GM12873 (cell line): ENCODE measurements around the gene ZNF501.

ENCODE experiments used
- CTCF ChIP-seq: IDR thresholded peaks from 2 replicates; pipeline ENCODE4 v1.5.1; 2012; ENCODE audit warnings: low read depth, mild to moderate bottlenecking, moderate library complexity, low read length, control low read depth; ENCODE audit not compliant: insufficient read depth; ENCODE audit errors: missing control alignments

ZNF501 gene

GRCh38 chr3:44729384-44729910 lies at the start of gene ZNF501:
Gene ZNF501, plus strand, starts transcription at chr3:44729635. Its CDS starts 4,787 bp downstream, at chr3:44734422.
- no peak for TF ChIP-seq CTCF

GRCh38 chr3:44680921-44681455 lies 48.4 kb upstream of the ZNF501 start:
- TF ChIP-seq CTCF = no peak

GRCh38 chr3:44682182-44682896 lies 47.1 kb upstream of the ZNF501 start:
- TF ChIP-seq CTCF = no peak

GRCh38 chr3:44685128-44685800 lies 44.2 kb upstream of the ZNF501 start:
- no peak for TF ChIP-seq CTCF

DNA sequence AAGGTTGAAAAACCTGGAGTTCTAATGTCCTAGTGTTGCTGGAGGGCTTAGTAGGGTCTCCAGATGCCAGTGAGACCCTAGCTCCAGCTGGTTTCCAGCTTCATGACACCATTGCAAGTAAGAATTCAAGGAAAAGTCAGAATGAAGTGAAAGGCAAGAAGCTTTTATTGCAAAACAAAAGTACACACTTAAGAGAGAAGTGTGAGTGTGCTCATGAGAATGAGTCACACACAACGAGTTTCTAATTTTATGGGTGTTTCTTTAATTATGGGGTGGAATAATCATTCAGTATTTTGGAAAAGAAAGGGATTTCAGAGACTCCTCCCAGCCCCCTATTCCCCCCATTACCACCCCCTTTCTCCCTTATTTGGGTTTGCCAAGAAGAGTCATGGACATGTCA lies 41.5 kb upstream of the ZNF501 start:
- TF ChIP-seq CTCF = no peak

DNA sequence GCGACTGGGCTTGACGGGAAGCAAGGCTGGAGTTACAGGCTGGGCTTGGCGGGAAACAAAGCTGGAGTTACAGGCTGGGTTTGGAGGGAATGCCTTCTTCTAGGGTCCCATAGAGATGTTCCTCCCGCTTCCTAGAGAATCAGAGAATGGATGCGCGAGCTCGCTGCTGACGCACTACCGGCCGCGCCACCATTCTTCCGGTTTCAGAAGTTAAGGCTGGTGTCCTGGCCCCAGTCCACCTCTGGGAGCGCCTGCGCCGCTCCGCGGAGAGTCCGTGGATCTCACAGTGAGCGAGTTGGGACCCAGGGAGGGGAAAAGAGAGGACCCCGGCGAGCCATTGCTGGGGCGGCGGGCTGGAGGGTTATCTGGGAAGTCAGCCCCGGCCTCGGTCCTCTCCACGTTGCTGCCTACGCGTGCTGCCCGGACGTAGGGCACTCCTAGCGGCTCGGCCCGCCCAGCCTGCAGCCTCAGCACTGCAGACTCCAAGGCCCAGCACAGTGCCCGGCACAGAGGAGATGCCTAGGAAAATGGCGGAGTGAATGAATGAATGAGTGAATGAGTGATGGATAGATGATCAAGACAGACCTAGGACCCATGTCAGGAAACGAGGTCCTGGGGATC lies 16.9 kb upstream of the ZNF501 start, which contains the start of gene ZNF502:
ZNF502 (plus strand) TSS at position 206 of the 621 bp plus-strand sequence. CDS start 7,602 bp downstream, outside the sequence.
- peak; percentile 24 for TF ChIP-seq CTCF
